Mesothelial cell of epicardium (in vitro differentiated cells): ENCODE measurements around the gene DEPDC7. TPM values are rescaled to one million over a fixed set of nuclear protein-coding genes. Genes with fewer than 3 reads are reported as not detected.
A peak's percentile ranks its signal among the peaks of the same experiment; 100 is the strongest.
"Not testable (repeated sequence)": the region's sequence is repeated elsewhere in the genome, so short reads cannot be mapped to it uniquely, and the experiment has no call there.

Experiments
- DNase-seq, 2 experiments: peaks; one replicate each; pipeline ENCODE4 v3.0.0; 2021; ENCODE audit warnings: low spot score in 2 of 2; ENCODE audit not compliant: unreplicated experiment in 2 of 2
- H3K27ac Mint-ChIP-seq: 2 replicates; pipeline ENCODE4 v1.8.0; 2021; ENCODE audit warnings: mixed read lengths
- H3K27me3 Mint-ChIP-seq: 2 replicates; pipeline ENCODE4 v1.8.0; 2021; ENCODE audit warnings: low read depth, mixed read lengths
- H3K36me3 Mint-ChIP-seq: 2 replicates; pipeline ENCODE4 v1.8.0; 2021; ENCODE audit warnings: mixed read lengths
- H3K4me1 Mint-ChIP-seq: 2 replicates; pipeline ENCODE4 v1.8.0; 2021; ENCODE audit warnings: mixed read lengths
- H3K4me3 Mint-ChIP-seq: 2 replicates; pipeline ENCODE4 v1.8.0; 2021; ENCODE audit warnings: mild to moderate bottlenecking, moderate library complexity, mixed read lengths
- H3K9me3 Mint-ChIP-seq: 2 replicates; pipeline ENCODE4 v1.8.0; 2021; ENCODE audit warnings: mixed read lengths
- total RNA-seq: library from RNA; stranded (reverse); gene quantifications from 3 replicates; pipeline ENCODE4 v1.2.1, GENCODE V29; 2021
- TF ChIP-seq, protein P1 (sequence below): fragments of 200-600 bp; sonication (generic); IDR thresholded peaks from one replicate; pipeline ENCODE4 v1.5.0; 2021; ENCODE audit warnings: antibody characterized with exemption; ENCODE audit not compliant: unreplicated experiment

Gene DEPDC7
- total RNA-seq, 1 donor from 2014 or later: 5.1 TPM

DNA sequence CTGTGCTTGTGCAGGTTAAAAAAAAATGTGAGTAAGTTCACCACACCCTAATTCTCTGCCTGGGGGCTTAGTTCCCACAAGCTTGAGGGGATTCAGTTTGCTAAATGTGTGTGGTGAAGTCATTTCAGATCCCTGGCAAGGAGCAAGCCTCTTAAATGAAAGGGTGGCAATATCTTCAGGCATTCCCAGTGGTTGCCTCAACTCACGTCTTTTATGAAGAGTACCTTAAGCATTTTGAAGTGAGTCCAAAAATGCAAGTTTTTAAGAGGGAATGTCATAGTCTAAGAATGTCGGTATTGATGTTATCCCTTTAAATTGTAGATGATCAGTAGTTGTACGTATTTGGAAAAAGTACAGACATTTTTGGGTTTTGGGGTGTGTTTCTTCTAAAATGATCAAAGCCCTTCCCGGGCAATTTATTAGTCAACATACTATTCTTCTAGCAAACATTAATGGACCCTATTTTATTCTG is 28.6 kb downstream of the DEPDC7 start:
- Mint-ChIP-seq H3K36me3 (peaks cover 30% of the 10 kb centered on the region), H3K4me1 (peaks cover 25% of the 10 kb centered on the region), H3K27ac (peak overlapping the region; percentile 26), H3K27me3 (no peaks in the 10 kb centered on the region), H3K9me3 (peaks cover 5% of the 10 kb centered on the region), H3K4me3 (no peak overlapping the region)
- TF ChIP-seq, protein P1, sequence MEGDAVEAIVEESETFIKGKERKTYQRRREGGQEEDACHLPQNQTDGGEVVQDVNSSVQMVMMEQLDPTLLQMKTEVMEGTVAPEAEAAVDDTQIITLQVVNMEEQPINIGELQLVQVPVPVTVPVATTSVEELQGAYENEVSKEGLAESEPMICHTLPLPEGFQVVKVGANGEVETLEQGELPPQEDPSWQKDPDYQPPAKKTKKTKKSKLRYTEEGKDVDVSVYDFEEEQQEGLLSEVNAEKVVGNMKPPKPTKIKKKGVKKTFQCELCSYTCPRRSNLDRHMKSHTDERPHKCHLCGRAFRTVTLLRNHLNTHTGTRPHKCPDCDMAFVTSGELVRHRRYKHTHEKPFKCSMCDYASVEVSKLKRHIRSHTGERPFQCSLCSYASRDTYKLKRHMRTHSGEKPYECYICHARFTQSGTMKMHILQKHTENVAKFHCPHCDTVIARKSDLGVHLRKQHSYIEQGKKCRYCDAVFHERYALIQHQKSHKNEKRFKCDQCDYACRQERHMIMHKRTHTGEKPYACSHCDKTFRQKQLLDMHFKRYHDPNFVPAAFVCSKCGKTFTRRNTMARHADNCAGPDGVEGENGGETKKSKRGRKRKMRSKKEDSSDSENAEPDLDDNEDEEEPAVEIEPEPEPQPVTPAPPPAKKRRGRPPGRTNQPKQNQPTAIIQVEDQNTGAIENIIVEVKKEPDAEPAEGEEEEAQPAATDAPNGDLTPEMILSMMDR: no peak
- no peak for DNase-seq

DNA sequence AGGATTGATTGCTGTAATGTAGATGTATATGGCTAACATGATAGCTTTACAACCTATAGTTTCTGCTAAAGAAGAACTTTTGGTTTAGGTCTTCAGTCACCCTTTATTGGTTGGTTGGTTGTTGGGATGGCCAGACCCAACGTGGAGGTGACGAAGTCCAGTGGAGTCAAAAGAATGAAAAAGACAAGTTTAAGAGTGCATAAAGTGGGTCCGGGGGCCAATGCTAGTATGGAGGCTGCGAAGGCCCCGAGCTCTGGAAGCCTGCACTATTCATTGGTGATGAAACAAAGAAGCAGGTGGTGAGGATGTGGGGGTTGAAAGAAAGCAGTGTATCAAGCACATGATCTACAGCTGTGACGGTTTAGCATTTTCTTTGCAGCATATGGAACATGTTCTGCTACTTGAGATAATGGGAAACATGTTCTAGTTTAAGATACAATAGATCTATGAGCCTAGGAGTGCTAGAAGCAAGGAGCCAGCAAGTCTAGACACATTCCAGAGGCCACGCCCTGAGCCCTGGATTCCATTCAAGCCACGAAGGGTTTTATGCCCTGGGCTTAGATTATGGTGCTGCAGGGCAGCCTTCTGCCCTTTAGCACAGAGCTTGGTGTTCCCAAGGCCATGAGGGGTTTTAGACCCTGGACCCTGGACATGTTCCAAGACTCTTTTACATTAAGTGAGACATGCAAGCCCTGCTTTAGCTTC is 30.0 kb downstream of the DEPDC7 start:
- Mint-ChIP-seq H3K27ac (no peak overlapping the region), H3K9me3 (peaks cover 5% of the 10 kb centered on the region), H3K27me3 (no peaks in the 10 kb centered on the region), H3K4me3 (no peak overlapping the region), H3K36me3 (peaks cover 30% of the 10 kb centered on the region), H3K4me1 (peaks cover 19% of the 10 kb centered on the region)
- DNase-seq: no peak
- TF ChIP-seq, protein P1: no peak

DNA sequence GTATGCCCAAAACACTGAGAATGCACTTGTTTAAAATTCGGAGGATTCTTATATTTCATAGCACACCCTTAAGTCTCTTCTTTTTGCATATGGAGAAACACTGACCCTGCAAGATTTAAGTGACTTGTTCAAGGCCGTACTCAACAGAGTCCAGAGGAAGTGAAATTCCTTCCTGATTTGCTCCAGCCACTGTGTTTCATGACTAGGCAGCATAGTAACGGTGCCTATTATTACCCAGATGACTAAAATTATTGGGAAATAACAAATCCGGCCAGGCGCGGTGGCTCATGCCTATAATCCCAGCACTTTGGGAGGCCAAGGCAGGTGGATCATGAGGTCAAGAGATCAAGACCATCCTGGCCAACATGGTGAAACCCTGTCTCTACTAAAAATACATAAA is 33.0 kb downstream of the DEPDC7 start:
- H3K27me3 Mint-ChIP-seq, H3K4me3 Mint-ChIP-seq, H3K4me1 Mint-ChIP-seq, H3K27ac Mint-ChIP-seq, H3K9me3 Mint-ChIP-seq, DNase-seq: not testable (repeated sequence)
- H3K36me3 Mint-ChIP-seq: peaks cover 30% of the 10 kb centered on the region

DNA sequence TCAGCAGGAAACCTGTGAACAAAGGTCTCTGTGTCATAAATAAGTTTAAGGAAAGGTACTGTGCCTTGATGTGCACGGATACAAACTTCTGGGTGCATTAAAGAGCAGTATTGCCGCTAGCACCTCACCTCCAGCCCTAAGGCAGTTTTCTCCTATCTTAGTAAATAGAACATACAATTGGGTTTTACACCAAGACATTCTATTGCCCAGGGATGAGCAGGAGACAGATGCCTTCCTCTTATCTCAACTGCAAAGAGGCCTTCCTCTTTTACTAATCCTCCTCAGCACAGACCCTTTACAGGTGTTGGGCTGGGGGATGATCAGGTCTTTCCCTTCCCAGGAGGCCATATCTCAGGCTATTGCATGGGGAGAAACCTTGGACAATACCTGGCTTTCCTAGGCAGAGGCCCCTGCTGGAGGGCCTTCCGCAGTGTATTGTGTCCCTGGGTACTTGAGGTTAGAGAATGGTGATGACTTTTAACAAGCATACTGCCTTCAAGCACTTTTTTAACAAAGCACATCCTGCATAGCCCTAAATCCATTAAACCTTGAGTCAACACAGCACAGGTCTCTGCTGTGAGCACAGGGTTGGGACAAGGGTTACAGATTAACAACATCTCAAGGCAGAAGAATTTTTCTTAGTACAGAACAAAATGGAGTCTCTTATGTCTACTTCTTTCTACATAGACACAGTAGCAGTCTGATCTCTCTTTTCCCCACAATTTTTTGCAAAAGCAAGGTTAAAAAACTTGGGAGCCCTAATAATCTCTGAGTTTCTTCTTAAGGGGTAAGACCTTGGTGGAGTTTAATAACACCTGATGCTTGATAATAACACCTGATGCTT is 34.1 kb downstream of the DEPDC7 start:
- not testable (repeated sequence) for DNase-seq, H3K4me1 Mint-ChIP-seq, H3K27ac Mint-ChIP-seq, H3K4me3 Mint-ChIP-seq, H3K27me3 Mint-ChIP-seq, H3K9me3 Mint-ChIP-seq
- H3K36me3 Mint-ChIP-seq: peaks cover 30% of the 10 kb centered on the region

DNA sequence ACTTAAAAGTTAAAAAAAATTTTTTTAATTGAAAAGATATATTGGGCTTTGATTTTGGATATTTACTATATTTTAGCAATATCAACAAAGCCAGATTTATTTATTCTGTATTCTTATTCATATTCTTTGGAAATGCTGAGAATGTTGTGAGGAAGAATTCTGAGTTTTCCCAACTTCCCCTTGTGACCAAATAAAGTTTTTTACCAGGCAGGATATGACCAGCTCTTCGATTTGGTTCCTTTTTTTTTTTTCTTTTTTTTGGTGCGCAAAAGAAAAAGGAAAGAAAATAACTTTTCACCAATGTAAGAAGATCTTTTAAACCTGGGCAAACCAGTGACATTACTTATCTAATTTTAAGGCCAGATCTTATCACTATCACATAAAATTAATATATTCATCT is 36.6 kb downstream of the DEPDC7 start:
- peaks cover 12% of the 10 kb centered on the region for H3K4me1 Mint-ChIP-seq
- DNase-seq: no peak
- no peaks in the 10 kb centered on the region for H3K27me3 Mint-ChIP-seq
- no peaks in the 10 kb centered on the region for H3K9me3 Mint-ChIP-seq
- H3K4me3 Mint-ChIP-seq: no peak overlapping the region
- peaks cover 17% of the 10 kb centered on the region for H3K36me3 Mint-ChIP-seq
- TF ChIP-seq, protein P1: no peak
- no peak overlapping the region for H3K27ac Mint-ChIP-seq

DNA sequence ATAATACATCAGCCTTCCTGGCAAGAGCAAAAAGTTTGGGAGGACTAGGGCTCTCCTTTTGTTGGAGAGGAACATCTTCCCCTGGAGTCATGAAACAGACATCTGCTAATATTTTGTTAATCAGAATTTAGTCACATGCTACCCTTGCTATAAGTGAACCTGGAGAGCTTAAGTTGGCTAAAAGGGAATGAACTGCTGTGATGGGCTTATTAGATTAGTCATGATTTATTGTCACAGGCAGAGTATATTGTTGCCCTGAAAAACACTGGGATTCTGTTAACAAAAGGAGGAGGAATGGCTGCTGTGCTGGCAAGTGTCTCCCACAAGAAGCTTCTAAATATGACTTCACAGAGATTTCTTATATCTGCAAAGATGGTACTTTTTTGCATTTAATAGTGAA is 39.7 kb downstream of the DEPDC7 start:
- DNase-seq: no peak
- no peak overlapping the region for H3K27ac Mint-ChIP-seq
- no peaks in the 10 kb centered on the region for H3K9me3 Mint-ChIP-seq
- peaks cover 25% of the 10 kb centered on the region for H3K4me1 Mint-ChIP-seq
- H3K36me3 Mint-ChIP-seq: peaks cover 18% of the 10 kb centered on the region
- no peak overlapping the region for H3K4me3 Mint-ChIP-seq
- TF ChIP-seq, protein P1: no peak
- no peaks in the 10 kb centered on the region for H3K27me3 Mint-ChIP-seq
